ENCODE data around the gene MRPL52. TPM values are rescaled to one million over a fixed set of nuclear protein-coding genes. Genes with fewer than 3 reads are reported as not detected.

The MRPL52 gene
- 10 to 100 TPM; 72.3 to 84.7 TPM for total RNA-seq
- polyA plus RNA-seq (ENCODE audit: insufficient read length in 6 of 6): 10 to 100 TPM; 57.0 to 86.9 (median 68.4) TPM
- long read RNA-seq, donor 1, transcript MRPL52-215 (5 exons, 398 nt): minor isoform, 6 of 99 reads
- long read RNA-seq, donor 1, transcript MRPL52-202 (5 exons, 1,118 nt): major isoform, 27 of 99 reads
- long read RNA-seq, donor 1, transcript MRPL52-203 (5 exons, 1,111 nt): minor isoform, 19 of 99 reads
- long read RNA-seq, donor 1, transcript MRPL52-210 (4 exons, 895 nt): minor isoform, 9 of 99 reads
- long read RNA-seq, donor 1, partial matches to known transcripts: 26 of 99 reads
- long read RNA-seq, donor 1, other reads (novel, unspliced or antisense): 0 of 99 reads
- long read RNA-seq, donor 2, transcript MRPL52-209 (2 exons, 327 nt): minor isoform, 6 of 53 reads
- long read RNA-seq, donor 2, transcript MRPL52-203 (5 exons, 1,111 nt): minor isoform, 11 of 53 reads
- long read RNA-seq, donor 2, transcript MRPL52-202 (5 exons, 1,118 nt): major isoform, 17 of 53 reads
- long read RNA-seq, donor 2, transcript MRPL52-210 (4 exons, 895 nt): minor isoform, 9 of 53 reads
- long read RNA-seq, donor 2, partial matches to known transcripts: 0 of 53 reads
- long read RNA-seq, donor 2, other reads (novel, unspliced or antisense): 0 of 53 reads
- long read RNA-seq, donor 3, transcript MRPL52-215 (5 exons, 398 nt): minor isoform, 5 of 45 reads
- long read RNA-seq, donor 3, transcript MRPL52-210 (4 exons, 895 nt): minor isoform, 7 of 45 reads
- long read RNA-seq, donor 3, transcript MRPL52-202 (5 exons, 1,118 nt): major isoform, 24 of 45 reads
- long read RNA-seq, donor 3, partial matches to known transcripts: 0 of 45 reads
- long read RNA-seq, donor 3, other reads (novel, unspliced or antisense): 0 of 45 reads
- long read RNA-seq, donor 4, transcript MRPL52-215 (5 exons, 398 nt): minor isoform, 15 of 72 reads
- long read RNA-seq, donor 4, transcript MRPL52-202 (5 exons, 1,118 nt): major isoform, 20 of 72 reads
- long read RNA-seq, donor 4, transcript MRPL52-203 (5 exons, 1,111 nt): minor isoform, 19 of 72 reads
- long read RNA-seq, donor 4, transcript MRPL52-210 (4 exons, 895 nt): minor isoform, 8 of 72 reads
- long read RNA-seq, donor 4, partial matches to known transcripts: 1 of 72 reads
- long read RNA-seq, donor 4, other reads (novel, unspliced or antisense): 4 of 72 reads
- long read RNA-seq, donor 5, transcript MRPL52-210 (4 exons, 895 nt): minor isoform, 5 of 40 reads
- long read RNA-seq, donor 5, transcript MRPL52-202 (5 exons, 1,118 nt): major isoform, 12 of 40 reads
- long read RNA-seq, donor 5, partial matches to known transcripts: 11 of 40 reads
- long read RNA-seq, donor 5, other reads (novel, unspliced or antisense): 0 of 40 reads
- long read RNA-seq, donor 6, transcript MRPL52-215 (5 exons, 398 nt): minor isoform, 14 of 76 reads
- long read RNA-seq, donor 6, transcript MRPL52-202 (5 exons, 1,118 nt): major isoform, 29 of 76 reads
- long read RNA-seq, donor 6, transcript MRPL52-210 (4 exons, 895 nt): minor isoform, 7 of 76 reads
- long read RNA-seq, donor 6, transcript MRPL52-203 (5 exons, 1,111 nt): minor isoform, 12 of 76 reads
- long read RNA-seq, donor 6, partial matches to known transcripts: 0 of 76 reads
- long read RNA-seq, donor 6, other reads (novel, unspliced or antisense): 0 of 76 reads
- long read RNA-seq, donor 7, transcript MRPL52-202 (5 exons, 1,118 nt): major isoform, 12 of 31 reads
- long read RNA-seq, donor 7, transcript MRPL52-210 (4 exons, 895 nt): minor isoform, 9 of 31 reads
- long read RNA-seq, donor 7, partial matches to known transcripts: 0 of 31 reads
- long read RNA-seq, donor 7, other reads (novel, unspliced or antisense): 0 of 31 reads
- long read RNA-seq, donor 8, transcript MRPL52-202 (5 exons, 1,118 nt): major isoform, 9 of 28 reads
- long read RNA-seq, donor 8, transcript MRPL52-203 (5 exons, 1,111 nt): minor isoform, 8 of 28 reads
- long read RNA-seq, donor 8, partial matches to known transcripts: 0 of 28 reads
- long read RNA-seq, donor 8, other reads (novel, unspliced or antisense): 0 of 28 reads
- long read RNA-seq, donor 9: 0 reads
- long read RNA-seq, donor 10, transcript MRPL52-203 (5 exons, 1,111 nt): minor isoform, 18 of 86 reads
- long read RNA-seq, donor 10, transcript MRPL52-215 (5 exons, 398 nt): minor isoform, 7 of 86 reads
- long read RNA-seq, donor 10, transcript MRPL52-210 (4 exons, 895 nt): minor isoform, 8 of 86 reads
- long read RNA-seq, donor 10, transcript MRPL52-202 (5 exons, 1,118 nt): major isoform, 32 of 86 reads
- long read RNA-seq, donor 10, partial matches to known transcripts: 3 of 86 reads
- long read RNA-seq, donor 10, other reads (novel, unspliced or antisense): 10 of 86 reads
- long read RNA-seq, donor 11, transcript MRPL52-202 (5 exons, 1,118 nt): major isoform, 21 of 61 reads
- long read RNA-seq, donor 11, transcript MRPL52-203 (5 exons, 1,111 nt): minor isoform, 14 of 61 reads
- long read RNA-seq, donor 11, transcript MRPL52-210 (4 exons, 895 nt): minor isoform, 8 of 61 reads
- long read RNA-seq, donor 11, transcript MRPL52-215 (5 exons, 398 nt): minor isoform, 8 of 61 reads
- long read RNA-seq, donor 11, partial matches to known transcripts: 0 of 61 reads
- long read RNA-seq, donor 11, other reads (novel, unspliced or antisense): 0 of 61 reads
- long read RNA-seq, donor 12, transcript MRPL52-202 (5 exons, 1,118 nt): major isoform, 11 of 24 reads
- long read RNA-seq, donor 12, transcript MRPL52-203 (5 exons, 1,111 nt): minor isoform, 6 of 24 reads
- long read RNA-seq, donor 12, partial matches to known transcripts: 0 of 24 reads
- long read RNA-seq, donor 12, other reads (novel, unspliced or antisense): 0 of 24 reads

GRCh38 chr14:22829661-22830442, at the start of gene MRPL52:
MRPL52 (plus strand) TSS chr14:22829887; CDS start chr14:22829913, 26 bp downstream.
- H3K9me3 ChIP-seq: no peaks in the 10 kb centered on the region
- H3K36me3 ChIP-seq: peaks cover 0 to 26% of the 10 kb centered on the region in 2 donors
- TF ChIP-seq CTCF (IDR thresholded peaks at IDR 0.05): no peak
- peak; percentile 98 for ATAC-seq
- H3K27ac ChIP-seq: peak within 1 kb of the TSS; percentile 46 to 82
- H3K4me1 ChIP-seq: peaks cover 9 to 23% of the 10 kb centered on the region in 2 donors
- no peaks in the 10 kb centered on the region for H3K27me3 ChIP-seq
- H3K4me3 ChIP-seq: peak within 1 kb of the TSS; percentile 80 to 91
- peak; percentile 90 to 97 (median 94) for DNase-seq
- intact Hi-C loops (cut with DNase I): no loop called here

GRCh38 chr14:22780105-22780679, 49.5 kb upstream of the MRPL52 start:
- intact Hi-C loops (cut with DNase I): no loop called here
- Histone ChIP-seq H3K9me3 (no peaks in the 10 kb centered on the region), H3K27me3 (no peaks in the 10 kb centered on the region), H3K4me3 (no peak overlapping the region), H3K36me3 (peaks cover 0 to 12% of the 10 kb centered on the region in 2 donors), H3K4me1 (peaks cover 0 to 60% of the 10 kb centered on the region in 2 donors), H3K27ac (peak overlapping the region in 1 of 2 donors; percentile 33)
- TF ChIP-seq CTCF (IDR thresholded peaks at IDR 0.05): no peak
- ATAC-seq (no peak), DNase-seq (no peak)

GRCh38 chr14:22780941-22781300, 48.8 kb upstream of the MRPL52 start:
- no peak for ATAC-seq
- intact Hi-C loops (cut with DNase I): no loop called here
- H3K4me1 ChIP-seq: peaks cover 0 to 62% of the 10 kb centered on the region in 2 donors
- H3K9me3 ChIP-seq: no peaks in the 10 kb centered on the region
- H3K27me3 ChIP-seq: no peaks in the 10 kb centered on the region
- TF ChIP-seq CTCF (IDR thresholded peaks at IDR 0.05): no peak
- peaks cover 0 to 6% of the 10 kb centered on the region in 2 donors for H3K36me3 ChIP-seq
- DNase-seq: no peak
- no peak overlapping the region for H3K4me3 ChIP-seq
- H3K27ac ChIP-seq: peak overlapping the region in 1 of 2 donors; percentile 33
